GM18511 (cell line): ENCODE data around the gene PIGQ.

ENCODE experiments used
- ATAC-seq: cut with Tn5 transposase; IDR thresholded peaks from one replicate; pipeline ENCODE4 v1.9.1; 2021; ENCODE audit warnings: mild to moderate bottlenecking, moderate library complexity; ENCODE audit not compliant: unreplicated experiment

The PIGQ gene

DNA sequence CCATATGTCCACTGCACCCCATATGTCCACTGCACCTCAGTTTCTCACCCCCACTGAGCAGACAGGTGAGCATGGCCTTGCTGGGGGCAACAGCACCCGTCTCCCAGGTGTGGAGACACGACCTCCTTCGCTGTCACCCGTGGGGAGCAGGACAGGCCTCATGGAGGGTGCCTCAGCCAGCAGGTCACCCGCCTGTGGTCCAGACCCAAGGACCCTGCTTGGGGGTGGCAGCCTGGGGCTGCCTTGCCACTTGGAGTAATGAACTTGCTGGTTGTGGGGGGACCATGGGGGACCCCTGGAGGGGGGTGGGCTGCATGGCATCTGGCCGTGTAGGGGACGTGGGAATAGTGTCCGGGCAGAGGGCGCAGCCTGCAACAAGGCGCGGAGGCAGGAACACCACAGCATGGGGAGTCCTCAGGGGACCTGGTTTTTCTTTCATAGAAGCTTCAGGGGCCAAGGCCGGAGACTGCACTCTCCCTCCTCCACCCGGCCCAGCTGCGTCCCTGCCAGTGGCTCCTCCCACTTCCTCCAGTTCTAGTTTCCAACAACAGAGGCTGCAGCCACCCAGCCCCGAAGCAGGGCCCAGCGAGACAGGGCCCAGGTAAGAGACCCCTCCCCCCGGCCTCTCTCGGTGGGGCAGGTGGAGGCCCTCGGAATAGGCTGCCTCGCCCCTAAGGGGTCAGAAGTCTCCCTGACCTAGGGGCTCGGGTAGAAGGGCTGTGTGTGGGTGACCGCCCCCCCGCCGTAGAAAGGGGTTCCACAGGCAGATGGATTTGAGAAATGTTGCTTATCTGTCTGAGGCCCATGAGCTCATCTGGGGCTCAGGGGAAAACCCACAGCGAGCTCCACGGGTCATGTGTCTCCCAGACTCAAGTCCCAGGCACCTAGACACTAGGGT, 3.0 kb upstream of the PIGQ start, which contains the start of gene NHLRC4:
TSS of gene NHLRC4 (plus strand) at position 531 of the 898 bp plus-strand sequence. CDS start 1,043 bp downstream, outside the sequence.
- ATAC-seq = peak; percentile 65

GRCh38 chr16:567373-568256, 2.2 kb upstream of the PIGQ start:
- ATAC-seq = no peak

GRCh38 chr16:568401-569258, 1.1 kb upstream of the PIGQ start:
- no peak for ATAC-seq

DNA sequence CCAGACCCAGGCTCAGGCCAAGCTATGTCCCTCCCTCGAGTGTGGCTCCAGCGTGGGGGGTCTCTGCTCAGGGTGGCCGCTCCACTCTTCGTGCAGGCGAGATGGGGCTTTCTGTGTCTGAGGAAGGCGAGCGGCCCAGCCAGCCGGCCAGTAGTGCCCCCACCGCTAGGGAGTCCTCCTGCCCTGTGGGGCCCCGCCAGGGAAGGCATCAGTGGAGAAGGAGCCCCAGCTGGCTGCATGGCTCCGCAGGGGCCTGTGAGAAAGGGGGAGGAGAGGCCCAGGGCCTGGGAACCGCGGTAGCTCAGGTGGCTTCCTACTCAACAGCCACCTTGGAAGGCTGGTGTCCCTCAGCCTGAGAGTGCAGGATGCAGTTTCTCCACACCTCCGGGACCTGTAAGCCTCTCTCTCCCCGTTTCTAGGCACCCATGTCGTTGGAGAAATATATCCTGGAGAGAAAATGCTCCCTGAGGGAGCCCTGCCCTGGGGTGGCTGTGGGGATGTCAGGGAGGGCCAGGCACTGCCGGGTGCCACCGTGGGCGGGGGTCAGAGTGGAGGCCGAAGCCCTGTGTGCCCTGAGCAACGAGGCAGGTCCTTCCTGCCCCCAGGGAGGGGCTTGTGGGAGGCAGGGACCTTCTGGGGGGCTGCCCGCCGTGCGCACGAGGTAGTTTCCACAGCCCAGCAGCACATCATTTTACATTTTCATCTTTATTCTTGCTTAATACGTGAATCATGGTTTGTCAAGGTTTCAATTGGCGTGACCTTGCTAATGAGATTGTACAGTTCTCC, 3.3 kb downstream of the PIGQ start:
- ATAC-seq = no peak

DNA sequence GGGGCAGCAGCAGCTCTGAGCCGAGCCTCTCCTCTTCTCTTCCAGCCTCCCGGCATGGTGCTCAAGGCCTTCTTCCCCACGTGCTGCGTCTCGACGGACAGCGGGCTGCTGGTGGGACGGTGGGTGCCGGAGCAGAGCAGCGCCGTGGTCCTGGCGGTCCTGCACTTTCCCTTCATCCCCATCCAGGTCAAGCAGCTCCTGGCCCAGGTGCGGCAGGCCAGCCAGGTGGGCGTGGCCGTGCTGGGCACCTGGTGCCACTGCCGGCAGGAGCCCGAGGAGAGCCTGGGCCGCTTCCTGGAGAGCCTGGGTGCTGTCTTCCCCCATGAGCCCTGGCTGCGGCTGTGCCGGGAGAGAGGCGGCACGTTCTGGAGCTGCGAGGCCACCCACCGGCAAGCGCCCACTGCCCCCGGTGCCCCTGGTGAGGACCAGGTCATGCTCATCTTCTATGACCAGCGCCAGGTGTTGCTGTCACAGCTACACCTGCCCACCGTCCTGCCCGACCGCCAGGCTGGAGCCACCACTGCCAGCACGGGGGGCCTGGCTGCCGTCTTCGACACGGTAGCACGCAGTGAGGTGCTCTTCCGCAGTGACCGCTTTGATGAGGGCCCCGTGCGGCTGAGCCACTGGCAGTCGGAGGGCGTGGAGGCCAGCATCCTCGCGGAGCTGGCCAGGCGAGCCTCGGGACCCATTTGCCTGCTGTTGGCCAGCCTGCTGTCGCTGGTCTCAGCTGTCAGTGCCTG, 4.4 kb downstream of the PIGQ start:
- no peak for ATAC-seq

GRCh38 chr16:575354-576196, 5.8 kb downstream of the PIGQ start:
- no peak for ATAC-seq

GRCh38 chr16:576197-576822, 6.5 kb downstream of the PIGQ start:
- ATAC-seq = no peak

- no peak for ATAC-seq
Measured at GRCh38 chr16:576823-577201, 7.0 kb downstream of the PIGQ start.

GRCh38 chr16:577796-578195, 8.0 kb downstream of the PIGQ start:
- no peak for ATAC-seq

DNA sequence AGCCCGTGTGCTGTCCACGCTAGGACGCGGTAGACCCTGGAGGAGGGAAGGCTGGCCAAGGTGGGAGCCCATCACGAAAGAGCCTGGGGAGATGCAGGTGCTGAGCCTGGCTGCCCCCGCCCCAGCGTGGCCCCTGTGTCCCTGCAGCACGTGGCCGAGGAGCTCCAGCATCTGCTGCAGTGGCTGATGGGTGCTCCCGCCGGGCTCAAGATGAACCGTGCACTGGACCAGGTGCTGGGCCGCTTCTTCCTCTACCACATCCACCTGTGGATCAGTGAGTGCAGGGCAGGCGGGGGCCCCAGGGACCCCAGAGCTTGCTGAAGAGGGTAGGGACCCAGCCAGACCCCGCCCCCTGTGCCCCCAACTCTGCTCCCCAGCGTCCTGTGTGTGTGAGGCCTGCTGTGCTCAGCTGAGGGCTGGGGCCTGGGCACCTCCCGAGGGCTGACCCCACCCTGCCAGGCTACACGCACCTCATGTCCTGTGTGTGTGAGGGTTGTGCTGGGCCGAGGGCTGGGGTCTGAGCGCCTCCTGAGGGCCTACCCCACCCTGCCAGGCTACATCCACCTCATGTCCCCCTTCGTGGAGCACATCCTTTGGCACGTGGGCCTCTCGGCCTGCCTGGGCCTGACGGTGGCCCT, 8.6 kb downstream of the PIGQ start:
- ATAC-seq = no peak

- no peak for ATAC-seq
Measured at GRCh38 chr16:578870-579405, 9.2 kb downstream of the PIGQ start.

- no peak for ATAC-seq
Measured at GRCh38 chr16:580141-580945, 10.6 kb downstream of the PIGQ start.

- no peak for ATAC-seq
Measured at GRCh38 chr16:580946-581498, 11.3 kb downstream of the PIGQ start.

GRCh38 chr16:582218-582613, 12.4 kb downstream of the PIGQ start:
- no peak for ATAC-seq

DNA sequence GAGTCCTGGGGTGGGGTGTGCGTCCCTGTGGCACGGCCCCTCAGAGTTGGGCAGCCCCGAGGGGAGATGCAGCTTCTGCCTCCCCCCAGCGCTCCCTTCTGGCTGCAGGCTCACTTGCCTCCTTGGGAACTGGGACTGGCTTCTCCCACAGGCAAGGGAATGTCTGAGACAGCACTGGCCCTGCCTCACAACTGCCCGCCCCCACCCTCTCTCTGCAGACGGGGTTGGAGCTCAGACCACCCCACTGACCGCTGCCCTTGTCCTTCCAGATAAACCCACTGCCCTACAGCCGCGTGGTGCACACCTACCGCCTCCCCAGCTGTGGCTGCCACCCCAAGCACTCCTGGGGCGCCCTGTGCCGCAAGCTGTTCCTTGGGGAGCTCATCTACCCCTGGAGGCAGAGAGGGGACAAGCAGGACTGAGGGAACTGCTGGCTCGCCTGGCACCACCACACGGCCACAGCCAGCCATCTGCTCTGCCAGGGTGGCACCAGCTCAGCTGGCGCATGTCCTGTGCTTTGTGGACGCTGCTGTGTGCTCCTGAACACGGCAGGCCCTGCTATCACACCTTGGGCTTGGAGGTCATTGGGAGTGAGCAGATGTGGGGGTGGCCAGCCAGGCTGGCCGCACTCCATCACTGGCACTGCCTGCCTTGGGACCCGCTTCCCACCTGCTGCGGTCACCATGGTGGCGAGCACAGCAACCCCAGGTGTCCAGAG, 13.0 kb downstream of the PIGQ start:
- ATAC-seq = no peak

- no peak for ATAC-seq
Measured at GRCh38 chr16:583470-583814, 13.7 kb downstream of the PIGQ start.
